Heart left ventricle (tissue), 13 donors: Measurements from ENCODE around the gene GDF3.

Experiments
- CTCF ChIP-seq, 12 donors: fragments of 200-600 bp; sonication (generic) in 4 of 12; IDR thresholded peaks; one replicate each; pipeline versions ENCODE4 v1.5.0 to v1.8.0; 2018 to 2022; ENCODE audit warnings: antibody characterized with exemption in 12 of 12, mild to moderate bottlenecking in 5 of 12
- POLR2A ChIP-seq, 2 donors: fragments of 450-650 bp; IDR thresholded peaks; one replicate each; pipeline ENCODE4 v1.6.1; 2017; ENCODE audit warnings: antibody characterized with exemption in 2 of 2, mild to moderate bottlenecking in 2 of 2, moderate library complexity in 2 of 2
- donor health status: ischemic (EF 13 %, LVEDD 7.1; RV severe dilation, severe dysfunction).
- donor health status: DM: no; HTN: yes; CAD: no.
- donor health status: DM: no; HTN: no; CAD: no.
- donor health status: ischemic (EF 25% LVEDD 6.9; RV normal size, moderate dysfunction).
- donor health status: ischemic (EF 25% LVEDD 5.7; RV mildly dilated, moderate dysfunction).
- donor health status: ischemic (EF 35%, LVEDD 5.7; RV mildly dilated, moderate dysfunction).
- donor health status: nonischemic (EF 11% LVEDD 7.7; RV severe dilation, severe dysfunction).
- donor health status: DM: yes; HTN: yes; CAD: no.
- donor health status: PGD.
- donor health status: ischemic (EF 29% LVEDD 5.4; RV normal size, mild dysfunction).
- donor health status: nonischemic (EF 23%, LVEDD 6.1; RV moderate dilation, normal function).

GRCh38 chr12:7695566-7696197 lies at the start of gene GDF3:
- TF ChIP-seq CTCF (IDR thresholded peaks at IDR 0.05) (no peak), POLR2A (IDR thresholded peaks at IDR 0.05) (no peak)
